GM04504 (cell line): ENCODE measurements around the gene YAP1.

Experiments
- DNase-seq: peaks from one replicate; pipeline ENCODE4 v3.0.0-alpha.2; 2012; ENCODE audit warnings: low read depth

YAP1 gene

GRCh38 chr11:102163368-102163767 is 53.1 kb downstream of the YAP1 start:
- DNase-seq = no peak

DNA sequence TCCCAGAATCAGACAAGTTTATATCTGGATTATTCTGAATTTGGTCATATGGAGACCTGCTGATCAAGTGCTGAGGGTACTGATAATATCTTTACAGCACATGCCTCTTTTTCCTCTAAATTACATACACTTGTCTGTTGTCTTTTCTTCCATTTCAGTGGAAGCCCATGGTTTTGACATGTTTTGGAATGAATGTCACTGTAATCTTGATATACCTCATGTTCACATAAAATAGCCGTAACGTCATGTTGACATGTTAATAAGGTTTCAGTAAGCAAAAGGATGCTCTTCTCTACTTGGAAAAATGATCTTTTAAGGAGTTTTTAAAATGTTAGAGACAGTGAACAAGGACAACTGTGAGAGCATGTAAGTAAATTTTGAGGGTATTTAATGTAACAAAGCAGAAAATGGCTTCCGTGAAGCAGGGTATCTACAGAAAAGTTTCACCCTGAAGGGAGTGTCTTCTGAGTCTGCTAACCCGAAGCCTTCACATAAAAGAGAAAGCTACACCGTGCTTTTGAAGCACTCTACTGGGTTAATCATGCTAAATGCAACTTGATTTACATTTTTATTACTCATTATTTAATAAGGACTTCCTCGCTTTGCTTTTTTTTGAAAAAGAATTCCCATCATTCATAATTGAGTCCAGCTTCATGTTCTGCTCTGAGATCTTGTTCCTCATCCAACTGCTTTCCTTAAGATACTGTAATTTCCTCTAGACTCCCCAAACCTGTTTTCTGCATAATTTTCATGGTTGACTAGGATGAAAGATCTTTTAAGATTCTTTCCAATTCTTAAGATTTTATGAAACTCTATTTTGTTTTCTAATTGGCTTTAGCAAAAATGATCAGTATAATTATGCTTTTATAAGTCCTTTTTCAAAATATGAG is 56.2 kb downstream of the YAP1 start:
- no peak for DNase-seq

DNA sequence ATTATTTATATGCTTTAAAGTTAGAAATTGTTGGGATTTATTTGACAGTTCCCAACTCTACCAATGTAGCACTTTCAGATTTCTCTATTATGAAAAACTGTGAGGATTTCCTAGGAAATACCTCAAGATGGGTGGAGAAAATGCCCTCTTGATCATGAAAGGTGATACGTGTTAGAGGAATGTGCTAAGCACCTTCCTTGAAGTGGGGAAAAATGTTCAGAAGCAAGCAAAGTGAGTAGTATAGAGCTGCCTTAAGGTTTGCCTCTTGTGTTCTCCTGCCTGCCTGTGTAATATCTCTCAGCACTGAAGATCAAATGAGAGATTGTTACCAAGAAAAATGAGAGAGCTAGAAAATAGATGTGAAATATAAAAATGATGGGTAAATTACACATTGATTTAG is 58.2 kb downstream of the YAP1 start:
- no peak for DNase-seq

- DNase-seq = no peak
These were observed 60.9 kb downstream of the YAP1 start for GRCh38 chr11:102171101-102171500.

DNA sequence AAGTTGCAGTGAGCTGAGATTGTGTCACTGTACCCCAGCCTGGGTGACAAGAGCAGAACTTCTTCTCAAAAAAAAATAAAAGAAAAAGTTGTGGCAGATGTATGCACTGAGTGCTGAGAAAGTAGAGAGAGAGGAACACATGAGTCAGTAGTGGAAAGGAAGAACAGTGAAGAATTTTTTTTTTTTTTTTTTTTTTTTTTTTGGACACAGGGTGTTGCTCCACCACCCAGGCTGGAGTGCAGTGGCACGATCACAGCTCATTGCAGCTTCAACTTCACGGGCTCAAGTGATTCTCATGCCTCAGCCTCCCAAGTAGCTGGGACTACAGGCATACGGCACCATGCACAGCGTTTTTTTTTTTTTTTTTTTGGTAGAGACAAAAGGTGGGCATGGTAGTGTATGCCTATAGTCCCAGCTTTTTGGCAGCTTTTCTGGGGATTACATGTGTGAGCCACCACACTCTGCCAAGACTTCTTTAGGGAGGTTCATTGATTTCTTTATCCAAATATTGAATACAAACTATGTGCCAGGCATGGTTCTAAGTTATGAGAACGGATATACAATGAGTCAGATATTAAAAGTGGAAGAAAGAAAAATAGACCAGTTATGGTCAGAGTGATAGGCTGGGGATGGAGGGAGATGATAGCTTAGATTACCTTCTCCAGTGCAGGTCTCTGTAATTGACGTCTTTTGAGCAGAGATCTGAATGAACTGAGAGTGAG is 62.0 kb downstream of the YAP1 start:
- peak; percentile 39 for DNase-seq

DNA sequence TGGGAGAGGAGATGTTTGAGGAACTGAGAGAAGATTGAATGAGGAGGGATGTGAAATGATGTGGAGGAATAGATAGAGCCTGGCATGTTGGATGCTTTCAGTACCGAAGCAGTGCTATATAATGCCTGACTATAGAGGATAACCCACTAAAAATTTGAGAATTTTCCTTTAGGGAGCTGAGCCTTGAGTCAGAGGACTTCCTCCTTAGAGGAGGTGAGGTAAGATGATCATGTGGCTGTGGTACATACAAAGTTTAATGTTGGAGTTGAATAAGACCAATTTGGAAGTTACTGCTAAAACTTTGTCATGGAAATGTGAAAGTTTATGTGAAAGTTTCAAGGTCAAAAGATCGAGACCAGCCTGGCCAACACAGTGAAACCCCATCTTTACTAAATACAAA is 66.9 kb downstream of the YAP1 start:
- no peak for DNase-seq

GRCh38 chr11:102177974-102178631 is 67.9 kb downstream of the YAP1 start:
- DNase-seq = peak; percentile 71

DNA sequence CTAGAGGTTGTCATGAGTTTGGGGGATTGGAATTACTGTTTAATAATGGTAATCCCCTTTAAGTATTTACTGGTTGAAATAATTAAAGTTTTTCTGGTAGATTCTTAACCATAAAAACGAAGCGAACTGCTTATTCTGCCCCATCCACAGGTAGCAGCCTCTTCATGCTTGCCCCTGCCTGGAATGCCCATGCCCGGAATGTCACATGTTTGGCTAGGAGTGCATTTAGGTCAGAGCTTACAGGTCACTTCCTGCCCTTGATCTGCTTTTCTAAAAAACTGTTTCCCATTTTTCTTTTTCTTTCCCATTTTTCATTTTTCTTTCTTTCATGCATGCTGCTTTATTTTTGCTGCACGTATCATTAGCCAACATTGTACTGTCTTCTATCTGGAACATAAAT is 69.1 kb downstream of the YAP1 start:
- no peak for DNase-seq

DNA sequence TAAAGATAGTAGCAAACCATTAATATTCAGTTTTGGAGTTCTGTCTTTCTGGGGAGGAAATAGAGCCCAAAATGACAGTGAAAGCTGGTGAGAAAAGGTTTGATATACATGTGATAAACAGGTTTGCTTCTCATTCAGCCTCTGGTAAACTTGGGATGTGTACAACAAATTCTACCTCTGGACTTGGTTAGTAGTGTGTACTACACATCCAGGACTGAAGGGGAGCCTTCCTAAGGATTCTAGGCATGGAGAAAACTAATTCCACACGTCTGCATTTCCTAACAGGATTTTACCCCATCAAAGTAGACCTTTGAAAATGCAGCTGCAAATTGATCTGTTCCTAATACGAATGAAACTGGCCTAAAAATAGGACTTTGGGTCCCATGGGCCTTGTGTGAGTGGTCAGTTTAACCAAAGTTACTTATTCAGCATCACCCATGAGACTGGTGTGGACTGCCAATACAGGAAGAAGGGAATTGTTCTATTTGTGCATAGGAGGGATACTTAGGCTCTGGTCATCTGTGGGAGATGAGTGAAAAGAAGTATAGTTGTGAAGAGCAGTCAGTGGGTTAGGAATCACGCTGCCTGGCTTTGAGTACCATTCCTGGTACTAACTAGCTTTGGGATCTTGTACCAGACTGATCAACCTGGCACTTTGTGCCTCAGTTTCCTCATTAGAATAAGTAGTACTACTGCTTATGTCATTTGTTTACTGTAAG is 74.2 kb downstream of the YAP1 start:
- DNase-seq = no peak

DNA sequence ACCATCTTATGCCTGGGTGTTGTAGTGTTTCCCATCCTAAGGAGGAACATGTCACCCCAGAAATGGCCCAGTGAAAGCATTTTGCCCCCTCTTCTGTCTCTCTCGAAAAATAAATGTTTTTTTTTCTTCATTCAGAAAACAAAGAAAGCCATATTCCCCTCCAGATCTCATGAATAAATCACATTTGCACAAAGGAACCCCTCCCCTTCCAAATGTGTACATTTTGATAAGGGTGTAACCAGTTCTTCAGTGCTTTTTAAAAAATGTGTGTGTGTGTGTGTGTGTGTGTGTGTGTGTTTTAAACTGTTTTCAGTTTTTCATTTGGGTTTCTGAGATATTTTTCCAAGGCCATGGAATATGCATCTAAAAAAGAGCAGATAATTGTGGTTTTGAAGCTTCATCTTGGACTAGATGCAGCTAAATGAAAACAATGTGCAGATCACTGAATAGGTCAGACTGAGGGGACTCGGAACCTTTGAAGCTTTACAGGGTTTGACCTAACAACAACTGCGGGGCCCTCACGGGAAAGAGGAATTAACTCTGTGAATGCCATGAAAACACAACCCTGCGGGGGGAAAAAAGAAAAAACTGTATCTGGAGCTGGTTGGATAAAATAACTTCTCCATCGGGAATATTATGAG is 76.4 kb downstream of the YAP1 start:
- no peak for DNase-seq

DNA sequence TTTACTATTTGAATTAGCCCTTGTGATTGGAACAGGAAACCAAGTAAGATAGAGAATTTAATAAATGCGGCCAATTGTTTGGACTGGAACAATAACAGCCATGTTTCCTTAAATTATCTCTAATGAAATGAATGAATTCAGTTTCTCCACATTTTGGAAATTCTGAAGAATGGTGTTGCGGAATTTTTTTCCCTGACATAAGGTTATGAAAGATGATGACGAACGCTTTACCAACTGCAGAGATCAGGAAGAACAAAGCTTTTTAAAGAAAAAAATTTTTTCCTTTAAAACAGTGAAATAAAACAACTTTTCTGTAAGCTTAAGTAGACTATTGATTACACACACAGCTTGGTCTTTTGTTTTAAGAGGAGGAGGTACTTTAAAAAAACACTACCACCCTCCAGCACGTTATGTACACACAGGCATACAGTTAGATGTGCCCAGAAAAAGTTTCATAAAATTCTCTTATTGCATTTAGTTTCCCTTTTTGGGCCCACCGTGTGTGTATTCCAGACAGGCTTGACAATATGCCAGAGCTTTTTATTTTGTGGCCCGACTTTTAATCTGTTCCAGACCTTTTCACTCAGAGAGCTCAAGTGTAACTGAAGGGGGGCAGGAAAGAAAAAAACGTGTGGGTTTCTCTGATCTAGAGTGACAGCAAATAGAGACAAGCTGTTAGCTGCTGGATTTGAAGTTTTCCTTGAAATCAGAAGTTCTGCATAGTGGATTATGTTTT is 77.3 kb downstream of the YAP1 start:
- DNase-seq = peak; percentile 46

DNA sequence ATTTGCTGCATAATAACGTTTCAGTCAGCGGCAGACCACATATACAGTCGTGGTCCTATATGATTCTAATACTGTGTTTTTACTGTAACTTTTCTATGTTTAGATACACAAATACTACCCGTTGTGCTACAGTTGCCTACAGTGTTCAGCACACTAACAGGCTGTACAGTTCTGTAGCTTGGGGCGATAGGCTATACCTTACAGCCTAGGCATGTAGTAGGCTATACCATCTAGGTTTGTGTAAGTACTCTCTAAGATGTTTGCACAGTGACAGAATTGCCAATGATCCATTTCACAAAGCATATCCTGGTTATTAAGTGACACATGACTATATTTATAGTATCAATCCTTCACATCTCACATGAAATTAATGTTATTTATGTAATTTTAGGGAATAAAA is 78.2 kb downstream of the YAP1 start:
- DNase-seq = no peak

GRCh38 chr11:102191832-102192231 is 81.6 kb downstream of the YAP1 start:
- DNase-seq = no peak

- no peak for DNase-seq
These were observed 82.3 kb downstream of the YAP1 start for GRCh38 chr11:102192349-102193066.

DNA sequence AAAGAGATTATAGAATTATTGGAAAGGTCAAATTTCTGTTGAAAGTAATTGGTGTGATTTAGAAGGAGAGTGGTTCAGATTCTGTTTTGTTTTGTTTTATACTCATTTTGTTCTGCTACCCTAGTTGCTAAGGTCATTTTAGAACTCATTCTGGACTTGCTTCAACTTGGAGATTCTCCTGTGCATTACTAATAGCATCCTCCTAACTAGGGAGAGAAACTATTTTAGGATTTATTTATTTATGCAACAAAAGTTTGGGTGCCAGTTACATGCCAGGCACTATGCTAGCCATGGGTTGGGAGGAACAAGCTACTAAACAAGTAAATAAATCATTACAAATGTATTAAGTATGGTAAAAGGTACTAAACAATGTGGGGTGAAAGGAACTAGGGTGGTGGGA is 84.0 kb downstream of the YAP1 start:
- no peak for DNase-seq

DNA sequence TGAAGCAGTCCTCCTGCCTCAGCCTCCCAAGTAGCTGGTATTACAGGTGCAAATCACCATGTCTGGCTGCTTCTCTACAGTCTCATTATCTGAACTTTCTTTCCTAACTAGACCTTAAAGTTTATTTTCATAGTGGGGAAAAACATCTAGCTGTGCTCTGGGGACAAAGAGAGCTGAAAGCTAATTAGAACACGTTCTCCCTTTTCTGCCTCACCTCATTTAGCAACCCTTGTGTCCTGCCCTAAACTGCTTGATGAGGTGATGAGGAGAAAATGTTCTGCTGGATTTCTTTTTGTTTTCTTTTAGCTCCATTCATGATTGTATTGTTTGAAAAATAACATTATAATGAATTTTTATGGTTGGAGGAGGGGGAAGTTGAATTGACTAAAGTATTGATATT is 84.7 kb downstream of the YAP1 start:
- no peak for DNase-seq

DNA sequence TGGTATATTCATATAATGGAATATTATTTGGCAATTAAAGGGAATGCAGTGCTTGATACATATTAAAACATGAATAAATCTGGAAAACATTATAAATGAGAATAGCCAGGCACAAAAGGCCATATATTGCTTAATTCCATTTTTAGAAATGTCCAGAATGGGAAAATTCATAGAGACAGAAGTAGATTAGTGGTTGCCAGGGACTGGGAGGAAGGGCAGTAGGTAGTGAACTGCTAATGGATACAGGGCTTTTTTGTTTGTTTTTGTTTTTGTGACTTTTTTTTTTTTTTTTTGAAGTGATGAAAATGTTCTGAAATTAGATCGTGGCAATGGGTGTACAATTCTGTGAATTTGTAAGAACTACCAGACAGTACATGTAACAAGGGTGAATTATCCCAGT is 86.1 kb downstream of the YAP1 start:
- no peak for DNase-seq

DNA sequence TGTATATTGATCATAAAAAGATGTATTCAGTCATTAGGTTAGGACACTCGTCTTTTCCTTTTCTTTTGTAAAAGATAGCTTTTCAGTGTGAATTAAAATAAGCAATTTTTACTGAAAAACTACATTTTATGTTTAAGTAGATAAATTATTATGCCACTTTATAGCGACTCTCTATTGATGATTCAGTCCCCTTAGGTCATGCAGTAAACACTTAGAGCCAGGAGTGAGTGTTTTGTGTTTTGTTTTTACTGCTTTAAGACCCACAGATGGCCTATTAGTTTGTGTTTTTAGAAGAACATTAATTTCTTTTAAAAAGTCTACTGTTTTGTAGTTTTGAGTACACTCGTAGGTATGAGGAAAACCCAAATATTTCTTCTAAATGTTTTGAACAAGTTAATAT is 86.6 kb downstream of the YAP1 start:
- DNase-seq = no peak

GRCh38 chr11:102197670-102198139 is 87.5 kb downstream of the YAP1 start:
- DNase-seq = no peak

- DNase-seq = no peak
These were observed 89.4 kb downstream of the YAP1 start for GRCh38 chr11:102199673-102200072.
